RWPE2 (cell line): ENCODE data around the gene ZNF787.

Experiments used
- ATAC-seq: fragments of 200-7000 bp; cut with Tn5 transposase; 3 replicates; pipeline ENCODE4 v1.9.1; 2021; ENCODE audit warnings: low read depth
- DNase-seq: peaks from one replicate; pipeline ENCODE4 v3.0.0-alpha.2; 2020; ENCODE audit warnings: low spot score
- H3K27ac ChIP-seq: fragments of 450-650 bp; 2 replicates; pipeline ENCODE4 v1.5.1; 2017; ENCODE audit warnings: mild to moderate bottlenecking; ENCODE audit not compliant: poor library complexity, severe bottlenecking
- H3K27me3 ChIP-seq: fragments of 250-450 bp; sonication (Bioruptor Pico); 2 replicates; pipeline ENCODE4 v1.5.1; 2021; ENCODE audit warnings: mild to moderate bottlenecking, moderate library complexity; ENCODE audit not compliant: insufficient read depth, poor library complexity, severe bottlenecking
- H3K36me3 ChIP-seq: fragments of 250-450 bp; sonication (Bioruptor Pico); 2 replicates; pipeline ENCODE4 v1.5.1; 2020; ENCODE audit warnings: low read depth, mild to moderate bottlenecking, moderate library complexity
- H3K4me1 ChIP-seq: fragments of 250-450 bp; sonication (Bioruptor Pico); 2 replicates; pipeline ENCODE4 v1.5.1; 2021; ENCODE audit warnings: mild to moderate bottlenecking, moderate library complexity; ENCODE audit not compliant: insufficient read depth, poor library complexity, severe bottlenecking
- H3K4me3 ChIP-seq: fragments of 250-450 bp; sonication (Bioruptor Pico); 2 replicates; pipeline ENCODE4 v1.5.1; 2021; ENCODE audit warnings: mild to moderate bottlenecking, moderate library complexity; ENCODE audit not compliant: severe bottlenecking
- H3K9me3 ChIP-seq: fragments of 250-450 bp; sonication (Bioruptor Pico); 2 replicates; pipeline ENCODE4 v1.5.1; 2021; ENCODE audit warnings: mild to moderate bottlenecking, moderate library complexity; ENCODE audit not compliant: severe bottlenecking
- CTCF ChIP-seq: fragments of 450-650 bp; IDR thresholded peaks from one replicate; pipeline ENCODE4 v1.5.1; 2017; ENCODE audit warnings: mild to moderate bottlenecking, moderate library complexity; ENCODE audit not compliant: poor library complexity, severe bottlenecking

Gene ZNF787

GRCh38 chr19:56089344-56089743, 31.8 kb downstream of the ZNF787 start:
- DNase-seq (no peak), ATAC-seq (no peak)
- no peaks in the 10 kb centered on the region for H3K4me1 ChIP-seq
- H3K27ac ChIP-seq = no peak overlapping the region
- H3K4me3 ChIP-seq = no peak overlapping the region
- H3K9me3 ChIP-seq = no peaks in the 10 kb centered on the region
- H3K27me3 ChIP-seq = no peaks in the 10 kb centered on the region
- no peak for TF ChIP-seq CTCF
- peaks cover 17% of the 10 kb centered on the region for H3K36me3 ChIP-seq

- Histone ChIP-seq H3K27me3 (no peaks in the 10 kb centered on the region), H3K27ac (no peak overlapping the region), H3K36me3 (peaks cover 15% of the 10 kb centered on the region), H3K4me1 (no peaks in the 10 kb centered on the region), H3K4me3 (no peak overlapping the region), H3K9me3 (no peaks in the 10 kb centered on the region)
- DNase-seq (no peak), ATAC-seq (no peak)
- no peak for TF ChIP-seq CTCF
Observed at GRCh38 chr19:56088497-56089215, 32.4 kb downstream of the ZNF787 start.

- ATAC-seq = no peak
- H3K4me3 ChIP-seq = no peak overlapping the region
- peaks cover 12% of the 10 kb centered on the region for H3K36me3 ChIP-seq
- H3K9me3 ChIP-seq = no peaks in the 10 kb centered on the region
- TF ChIP-seq CTCF = no peak
- H3K4me1 ChIP-seq = no peaks in the 10 kb centered on the region
- DNase-seq = no peak
- H3K27ac ChIP-seq = no peak overlapping the region
- no peaks in the 10 kb centered on the region for H3K27me3 ChIP-seq
Observed at GRCh38 chr19:56087647-56088496, 33.2 kb downstream of the ZNF787 start.

GRCh38 chr19:56086671-56087430, 34.2 kb downstream of the ZNF787 start:
- H3K27ac ChIP-seq = no peak overlapping the region
- TF ChIP-seq CTCF = no peak
- DNase-seq = no peak
- H3K4me3 ChIP-seq = no peak overlapping the region
- no peaks in the 10 kb centered on the region for H3K27me3 ChIP-seq
- peaks cover 12% of the 10 kb centered on the region for H3K36me3 ChIP-seq
- no peaks in the 10 kb centered on the region for H3K4me1 ChIP-seq
- ATAC-seq = no peak
- no peaks in the 10 kb centered on the region for H3K9me3 ChIP-seq
